Hematopoietic multipotent progenitor cell treated with erythropoietin and hydrocortisone succinate and interleukin-3 and kit ligand, for 8 days (in vitro differentiated cells): Measurements from ENCODE around the gene LIME1.
A peak's percentile ranks its signal among the peaks of the same experiment; 100 is the strongest.

Experiments used
- DNase-seq: peaks from one replicate; pipeline ENCODE4 v3.0.0-alpha.2; 2015

Gene LIME1

DNA sequence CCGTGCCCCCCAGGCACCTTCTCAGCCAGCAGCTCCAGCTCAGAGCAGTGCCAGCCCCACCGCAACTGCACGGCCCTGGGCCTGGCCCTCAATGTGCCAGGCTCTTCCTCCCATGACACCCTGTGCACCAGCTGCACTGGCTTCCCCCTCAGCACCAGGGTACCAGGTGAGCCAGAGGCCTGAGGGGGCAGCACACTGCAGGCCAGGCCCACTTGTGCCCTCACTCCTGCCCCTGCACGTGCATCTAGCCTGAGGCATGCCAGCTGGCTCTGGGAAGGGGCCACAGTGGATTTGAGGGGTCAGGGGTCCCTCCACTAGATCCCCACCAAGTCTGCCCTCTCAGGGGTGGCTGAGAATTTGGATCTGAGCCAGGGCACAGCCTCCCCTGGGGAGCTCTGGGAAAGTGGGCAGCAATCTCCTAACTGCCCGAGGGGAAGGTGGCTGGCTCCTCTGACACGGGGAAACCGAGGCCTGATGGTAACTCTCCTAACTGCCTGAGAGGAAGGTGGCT is 39.1 kb upstream of the LIME1 start:
- no peak for DNase-seq

DNA sequence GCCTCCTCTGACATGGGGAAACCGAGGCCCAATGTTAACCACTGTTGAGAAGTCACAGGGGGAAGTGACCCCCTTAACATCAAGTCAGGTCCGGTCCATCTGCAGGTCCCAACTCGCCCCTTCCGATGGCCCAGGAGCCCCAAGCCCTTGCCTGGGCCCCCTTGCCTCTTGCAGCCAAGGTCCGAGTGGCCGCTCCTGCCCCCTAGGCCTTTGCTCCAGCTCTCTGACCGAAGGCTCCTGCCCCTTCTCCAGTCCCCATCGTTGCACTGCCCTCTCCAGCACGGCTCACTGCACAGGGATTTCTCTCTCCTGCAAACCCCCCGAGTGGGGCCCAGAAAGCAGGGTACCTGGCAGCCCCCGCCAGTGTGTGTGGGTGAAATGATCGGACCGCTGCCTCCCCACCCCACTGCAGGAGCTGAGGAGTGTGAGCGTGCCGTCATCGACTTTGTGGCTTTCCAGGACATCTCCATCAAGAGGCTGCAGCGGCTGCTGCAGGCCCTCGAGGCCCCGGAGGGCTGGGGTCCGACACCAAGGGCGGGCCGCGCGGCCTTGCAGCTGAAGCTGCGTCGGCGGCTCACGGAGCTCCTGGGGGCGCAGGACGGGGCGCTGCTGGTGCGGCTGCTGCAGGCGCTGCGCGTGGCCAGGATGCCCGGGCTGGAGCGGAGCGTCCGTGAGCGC is 38.5 kb upstream of the LIME1 start:
- no peak for DNase-seq

DNA sequence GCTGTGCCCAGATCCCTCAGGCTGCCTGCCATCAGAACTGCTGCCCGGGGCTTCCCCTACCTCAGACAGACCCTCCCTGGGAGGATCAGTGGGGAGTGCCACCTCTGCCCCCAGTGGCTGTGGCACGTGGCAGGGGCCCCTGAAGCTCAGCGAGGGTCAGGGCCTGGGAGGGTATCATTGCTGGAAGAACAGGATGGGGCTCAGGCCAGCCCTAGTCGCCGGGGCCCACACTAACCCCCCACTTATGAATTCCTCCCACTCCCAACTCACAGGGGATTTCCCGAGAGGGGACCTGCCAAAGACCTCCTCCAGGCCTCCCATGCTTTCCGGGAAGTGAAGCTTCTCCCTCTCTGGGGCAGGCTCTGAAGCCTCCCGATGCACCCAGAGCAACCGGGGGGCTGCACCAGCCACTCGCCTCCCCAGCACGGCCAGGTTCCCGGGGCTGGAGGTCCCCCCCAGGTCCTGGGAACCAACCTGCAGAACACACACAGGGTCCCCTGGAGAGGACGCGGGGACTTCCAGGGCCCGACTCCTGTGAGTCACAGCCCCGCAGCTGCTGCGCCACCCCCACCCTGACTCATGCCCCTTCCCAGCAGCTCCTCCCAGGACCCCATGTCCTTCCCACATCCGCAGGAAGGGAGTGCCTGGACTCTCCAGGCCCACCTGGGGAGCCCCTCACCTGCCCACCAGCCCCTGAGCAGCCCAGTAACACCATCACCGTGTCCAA is 37.6 kb upstream of the LIME1 start:
- DNase-seq = no peak

DNA sequence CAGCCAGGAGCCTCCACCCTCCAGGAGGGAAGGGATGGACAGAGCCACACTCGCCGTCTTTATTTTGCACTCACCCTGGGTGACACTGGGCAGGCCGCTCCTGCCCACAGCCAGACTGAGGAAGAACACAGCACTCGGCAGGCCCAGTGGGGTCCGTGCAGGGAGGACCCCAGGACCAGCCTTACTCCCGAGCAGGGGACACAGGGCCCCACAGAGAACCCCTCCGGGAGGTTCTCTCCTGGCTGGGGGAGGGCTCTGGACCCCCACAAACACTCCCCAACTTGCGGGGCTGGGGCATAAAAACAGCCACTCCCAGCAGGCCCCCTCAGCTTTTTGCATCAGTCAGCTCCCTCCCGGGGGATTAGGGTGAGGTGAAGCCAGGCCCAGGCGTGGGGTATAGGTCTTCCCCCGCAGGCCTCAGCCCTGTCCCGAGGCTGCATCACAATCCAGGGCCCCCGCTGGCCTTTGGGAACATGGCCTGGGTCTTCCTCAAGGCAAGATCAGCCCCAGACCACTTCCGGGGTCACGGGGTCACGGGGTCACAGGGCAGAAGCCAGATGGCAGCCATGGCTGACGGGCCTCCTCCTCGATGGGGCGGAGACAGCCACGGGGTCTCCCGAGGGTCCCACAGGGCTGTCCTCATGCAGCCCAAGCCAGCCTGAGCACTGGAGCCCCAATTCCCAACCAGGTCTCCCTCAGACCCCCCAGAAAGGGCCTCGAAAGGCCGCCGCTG is 36.8 kb upstream of the LIME1 start:
- DNase-seq = no peak

DNA sequence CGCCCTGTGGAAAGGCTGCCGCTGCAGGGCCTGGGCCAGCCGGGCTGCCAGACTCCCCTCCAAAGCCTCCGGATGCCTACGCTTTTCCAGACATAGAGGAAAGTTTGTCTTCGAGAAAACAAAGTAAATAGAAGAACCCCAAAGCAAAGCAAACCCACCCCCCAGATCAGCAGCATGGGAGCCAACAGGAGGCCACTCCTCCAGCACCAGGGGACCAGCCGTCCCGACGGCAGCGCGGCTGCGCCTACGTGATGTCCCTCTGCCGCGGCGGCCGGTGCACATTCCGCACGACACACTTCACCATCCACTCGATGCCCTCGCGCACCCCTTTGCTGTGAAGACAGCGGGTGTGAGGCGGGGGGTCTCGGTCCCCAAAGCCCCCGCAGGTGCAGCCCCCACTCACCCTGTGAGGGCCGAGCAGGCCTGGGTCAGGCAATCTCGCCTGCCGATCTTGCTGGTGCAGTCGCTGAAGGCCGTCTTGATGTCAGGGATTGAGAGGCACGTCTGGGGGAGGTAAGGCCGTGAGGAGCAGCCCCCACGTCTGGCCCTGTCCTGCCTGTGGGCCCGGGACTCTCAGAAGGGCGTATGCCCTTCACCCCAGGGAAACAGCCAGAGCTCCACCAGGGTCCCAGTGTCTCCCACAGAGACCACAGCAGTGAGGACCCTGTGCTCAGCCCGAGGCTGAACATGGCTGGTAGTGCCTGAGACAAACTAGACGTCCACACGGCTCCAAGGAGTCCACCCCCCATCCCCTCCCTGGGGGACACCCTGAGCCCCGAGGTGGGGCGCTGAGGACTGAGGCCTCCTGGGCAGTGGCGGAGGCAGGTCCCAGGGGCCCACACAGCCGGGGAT is 36.0 kb upstream of the LIME1 start:
- DNase-seq = no peak

DNA sequence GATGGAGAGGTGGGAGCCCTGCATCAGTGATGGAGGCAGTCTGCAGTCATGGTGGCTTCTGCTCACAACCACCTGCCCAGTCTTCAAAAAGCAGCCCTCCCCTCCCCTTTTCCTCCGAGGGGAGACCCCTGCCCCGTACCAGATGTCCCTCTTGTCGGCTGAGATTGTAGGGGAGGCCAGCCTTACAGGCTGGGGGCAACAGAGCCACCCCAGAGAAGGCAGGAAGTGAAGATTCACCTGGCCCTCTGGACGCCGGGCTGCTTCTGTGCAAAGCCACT is 35.5 kb upstream of the LIME1 start:
- no peak for DNase-seq

DNA sequence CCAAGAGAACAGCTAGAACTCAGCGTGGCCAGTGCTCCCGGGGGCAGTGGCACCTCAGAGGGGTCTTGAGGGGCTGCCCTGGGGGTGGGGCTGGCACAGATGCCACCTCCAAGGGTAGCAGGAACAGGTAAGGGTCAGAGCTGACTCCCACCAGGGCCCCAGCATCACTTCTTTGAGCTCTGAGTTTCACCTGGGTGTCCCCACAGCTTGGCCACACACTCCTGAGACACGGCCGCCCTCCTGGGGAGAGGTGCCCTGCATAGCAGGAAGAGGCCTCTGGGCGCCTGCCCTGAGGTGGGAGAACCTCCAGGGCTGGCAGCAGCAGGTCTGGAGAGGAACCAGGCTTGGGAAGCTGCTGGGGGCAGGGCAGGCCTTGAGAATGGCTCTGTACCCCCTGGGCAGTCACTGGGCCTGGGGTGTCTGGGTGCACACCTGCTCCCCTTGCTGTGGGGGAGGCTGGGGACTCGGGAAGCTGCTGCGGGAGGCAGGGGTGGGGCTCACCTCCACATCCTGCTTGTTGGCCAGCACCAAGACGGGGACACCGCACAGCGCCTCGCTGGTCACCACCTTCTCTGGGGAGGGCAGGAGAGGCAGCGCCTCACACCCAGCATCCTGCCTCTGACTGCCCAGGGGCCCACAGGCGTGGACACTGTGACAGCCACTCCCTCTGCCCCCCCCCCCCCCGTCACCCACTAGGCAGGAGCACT is 35.0 kb upstream of the LIME1 start:
- DNase-seq = no peak

DNA sequence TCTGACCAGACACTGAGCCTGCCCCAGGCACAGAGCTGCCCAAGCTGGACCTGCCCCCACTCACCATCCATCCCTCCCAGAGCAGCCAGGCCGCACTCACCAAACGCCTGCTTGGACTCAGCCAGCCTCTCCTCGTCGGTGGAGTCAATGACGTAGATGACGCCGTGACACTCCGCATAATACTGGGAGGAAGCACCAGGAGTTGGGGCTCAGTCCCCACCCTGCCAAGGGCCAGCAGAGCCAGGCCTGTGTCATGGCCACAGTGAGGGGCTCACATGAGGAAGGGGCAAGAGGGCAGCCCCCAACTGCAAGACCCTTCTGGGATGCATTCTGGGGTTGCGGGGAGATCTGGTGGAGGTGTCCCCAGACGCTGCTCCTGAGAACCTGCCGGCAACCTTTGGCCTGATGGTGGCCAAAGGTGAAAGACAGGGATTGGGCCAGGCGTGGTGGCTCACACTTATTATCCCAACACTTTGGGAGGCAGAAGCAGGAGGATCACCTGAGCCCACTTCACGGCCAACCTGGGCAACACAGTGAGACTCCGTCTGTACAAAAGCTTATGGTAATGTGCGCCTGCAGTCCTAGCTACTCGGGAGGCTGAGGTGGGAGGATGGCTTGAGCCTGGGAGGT is 34.3 kb upstream of the LIME1 start:
- DNase-seq = no peak

DNA sequence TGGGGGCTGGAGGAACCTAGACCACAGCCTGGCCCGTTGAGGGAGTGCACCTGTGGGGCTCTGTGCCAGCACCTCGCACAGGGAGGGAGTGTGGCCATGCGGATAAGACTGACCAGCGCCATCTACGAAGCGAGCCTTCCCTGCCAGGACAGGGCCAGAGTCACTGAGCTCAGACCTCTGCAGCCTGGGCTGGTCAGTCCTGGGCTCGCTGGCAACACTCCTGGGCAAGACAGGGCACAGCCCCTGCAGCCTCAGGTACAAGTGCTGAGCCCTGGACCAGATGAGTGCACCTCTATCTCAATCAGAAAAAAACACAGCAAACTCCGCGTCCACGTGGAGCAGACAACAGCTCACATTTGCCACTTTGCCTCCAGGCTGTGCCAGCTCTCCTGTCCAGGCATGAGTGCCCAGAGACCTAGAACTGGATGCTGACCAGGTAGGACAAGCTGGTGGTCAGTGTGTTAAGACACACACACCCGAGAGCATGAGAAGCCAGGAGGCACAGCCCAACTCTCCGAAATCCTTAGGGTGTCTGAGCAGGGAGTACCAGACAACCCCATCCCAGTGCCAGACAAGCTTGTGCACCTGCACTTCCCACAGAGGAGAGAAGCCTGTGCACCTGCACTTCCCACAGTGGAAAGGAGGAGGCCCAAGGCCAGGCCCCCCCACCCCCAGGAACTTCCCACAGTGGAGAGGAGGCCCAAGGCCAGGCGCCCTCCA is 33.6 kb upstream of the LIME1 start:
- DNase-seq = no peak

DNA sequence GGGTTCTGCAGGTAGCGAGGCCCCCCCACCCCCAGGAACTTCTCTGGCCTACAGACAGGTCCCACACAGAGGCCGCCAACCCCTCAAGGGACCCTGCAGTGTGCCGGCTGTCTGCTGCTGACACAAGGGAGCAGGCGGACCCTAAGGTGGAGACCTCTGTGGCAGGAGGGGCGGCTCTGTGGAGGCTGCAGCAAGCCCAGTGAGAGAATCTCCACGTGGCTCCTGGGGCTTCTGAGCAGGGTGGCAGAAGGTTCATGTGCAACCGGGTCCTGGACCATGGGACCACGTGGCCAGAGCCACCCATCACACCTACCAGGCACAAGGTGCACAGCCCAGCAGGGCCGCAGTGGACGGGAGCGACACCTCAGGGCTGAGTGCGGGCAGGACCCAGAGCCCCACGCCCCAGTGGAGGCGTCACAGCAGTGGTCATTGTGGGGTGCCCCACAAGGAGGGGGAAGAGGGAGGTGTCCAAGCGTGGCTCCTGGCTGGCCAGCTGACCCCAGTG is 32.9 kb upstream of the LIME1 start:
- no peak for DNase-seq

DNA sequence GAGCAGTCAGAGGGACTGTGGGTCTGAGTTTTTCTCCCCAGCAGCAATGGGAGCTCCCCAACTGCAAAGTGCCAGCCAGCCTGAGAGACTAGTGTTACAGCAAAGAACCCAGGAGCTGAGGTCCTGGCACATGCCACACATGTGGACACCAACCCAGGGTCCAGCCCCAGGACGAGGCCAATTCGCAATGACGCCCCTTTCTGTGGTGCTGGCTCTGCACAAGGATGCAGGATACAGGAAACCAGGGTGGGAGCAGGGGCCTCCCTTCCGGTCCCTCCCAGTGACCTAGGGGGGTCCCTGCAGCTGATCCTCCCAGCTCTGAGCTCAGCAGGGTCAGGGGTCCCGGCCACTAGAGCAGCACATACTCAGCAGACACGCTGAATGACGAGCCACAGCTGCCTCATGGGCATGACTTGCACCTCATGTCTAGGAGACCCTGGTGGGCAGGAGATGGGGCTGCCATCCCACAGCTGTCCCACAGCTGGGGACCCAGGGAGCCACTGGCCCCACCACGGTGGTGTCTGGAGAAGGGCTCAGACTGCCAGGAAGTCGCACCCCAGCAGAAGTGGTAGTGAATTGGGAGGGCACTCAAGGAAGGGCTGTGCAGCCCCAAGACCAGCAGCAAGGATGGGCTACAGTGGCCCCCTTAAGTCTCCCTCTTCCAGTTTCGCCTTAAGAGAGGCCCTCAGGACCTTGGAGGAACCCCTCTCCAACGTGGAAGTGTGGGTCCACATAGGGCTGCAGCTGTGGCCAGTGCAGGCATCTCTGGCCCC is 32.3 kb upstream of the LIME1 start:
- DNase-seq = no peak

DNA sequence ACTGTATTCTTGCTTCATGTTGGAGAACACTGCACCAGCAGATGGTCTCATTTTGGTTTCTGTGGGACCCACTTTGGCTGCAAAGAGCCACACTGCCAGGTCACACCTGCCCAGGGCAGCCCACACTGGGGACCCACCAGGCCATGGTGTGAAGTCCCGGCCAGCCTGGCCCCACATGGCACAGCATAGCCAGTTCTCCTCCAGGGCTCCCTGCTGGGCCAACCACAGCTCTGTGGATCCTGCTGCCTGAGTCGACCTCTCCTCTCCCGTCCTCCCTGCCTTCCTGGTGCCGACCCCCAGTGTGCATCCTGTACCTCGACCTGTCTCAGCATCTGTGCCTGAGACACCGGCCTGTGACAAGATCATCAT is 31.7 kb upstream of the LIME1 start:
- no peak for DNase-seq

DNA sequence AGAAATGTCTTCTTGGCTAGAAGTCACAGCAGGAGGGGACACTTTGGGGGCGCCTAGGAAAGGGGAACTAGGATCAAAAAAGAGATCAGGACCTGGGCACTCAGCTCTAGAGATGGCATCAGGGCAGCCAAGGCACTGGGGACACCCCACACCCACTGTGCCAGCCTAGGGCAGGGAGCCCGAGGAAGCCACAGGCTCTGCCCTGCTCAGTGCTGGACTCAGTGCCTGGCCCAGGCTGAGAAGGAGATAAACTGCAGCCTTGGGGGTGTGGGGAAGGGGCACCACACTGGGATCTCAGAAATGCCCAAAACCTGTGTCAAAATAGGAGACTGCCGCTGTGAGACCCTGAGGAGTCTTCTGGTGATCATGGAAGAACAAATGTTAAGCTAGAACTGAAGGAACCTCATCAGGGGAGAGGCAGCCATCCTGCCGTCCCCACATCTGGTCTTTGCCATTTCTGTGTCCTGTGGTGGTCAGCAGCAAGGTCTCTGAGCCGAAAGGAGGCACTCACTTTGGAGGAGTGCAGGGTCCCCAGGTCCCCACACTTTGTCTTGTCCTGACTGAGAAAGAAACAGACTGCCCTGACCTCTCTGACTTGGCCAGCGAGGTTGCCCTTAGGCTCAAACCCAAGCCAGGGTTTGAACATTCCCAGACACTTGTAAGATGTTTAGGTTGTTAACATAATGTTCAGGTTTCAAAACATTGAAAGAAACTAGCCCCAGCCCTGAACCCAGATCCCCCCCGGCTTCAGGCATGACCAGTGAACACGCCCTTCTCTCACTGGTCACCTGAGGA is 31.0 kb upstream of the LIME1 start:
- no peak for DNase-seq

DNA sequence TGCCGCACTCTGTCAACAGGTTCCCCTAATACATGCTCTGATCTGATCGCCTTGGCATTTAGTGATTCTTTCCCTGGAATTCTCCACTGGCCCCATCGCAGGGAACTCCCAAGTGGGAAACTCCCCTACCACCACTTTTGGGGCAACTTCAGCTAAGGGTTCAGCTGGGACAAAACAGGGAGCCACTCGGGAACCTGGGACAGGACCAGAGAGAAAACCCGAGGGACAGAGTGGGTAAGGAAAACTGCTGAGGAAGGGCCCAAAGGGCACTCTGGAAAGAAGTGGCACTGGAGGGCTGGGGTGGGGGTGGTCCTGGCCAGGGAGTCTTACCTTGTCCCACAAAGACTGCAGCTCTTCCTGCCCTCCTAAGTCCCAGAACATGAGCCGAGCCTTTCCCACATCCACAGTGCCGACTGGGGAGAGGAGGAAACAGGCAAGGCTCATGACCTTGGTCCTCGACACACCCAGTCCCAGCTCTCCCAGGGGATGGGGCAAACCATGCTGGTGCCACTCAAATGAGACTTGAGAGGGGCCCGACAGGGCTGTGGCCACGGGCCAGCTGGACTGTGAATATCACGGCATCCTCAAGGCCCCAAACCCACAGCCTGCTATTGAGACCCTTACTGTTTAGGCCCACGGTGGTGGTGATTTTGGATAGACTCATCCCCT is 30.3 kb upstream of the LIME1 start:
- no peak for DNase-seq

DNA sequence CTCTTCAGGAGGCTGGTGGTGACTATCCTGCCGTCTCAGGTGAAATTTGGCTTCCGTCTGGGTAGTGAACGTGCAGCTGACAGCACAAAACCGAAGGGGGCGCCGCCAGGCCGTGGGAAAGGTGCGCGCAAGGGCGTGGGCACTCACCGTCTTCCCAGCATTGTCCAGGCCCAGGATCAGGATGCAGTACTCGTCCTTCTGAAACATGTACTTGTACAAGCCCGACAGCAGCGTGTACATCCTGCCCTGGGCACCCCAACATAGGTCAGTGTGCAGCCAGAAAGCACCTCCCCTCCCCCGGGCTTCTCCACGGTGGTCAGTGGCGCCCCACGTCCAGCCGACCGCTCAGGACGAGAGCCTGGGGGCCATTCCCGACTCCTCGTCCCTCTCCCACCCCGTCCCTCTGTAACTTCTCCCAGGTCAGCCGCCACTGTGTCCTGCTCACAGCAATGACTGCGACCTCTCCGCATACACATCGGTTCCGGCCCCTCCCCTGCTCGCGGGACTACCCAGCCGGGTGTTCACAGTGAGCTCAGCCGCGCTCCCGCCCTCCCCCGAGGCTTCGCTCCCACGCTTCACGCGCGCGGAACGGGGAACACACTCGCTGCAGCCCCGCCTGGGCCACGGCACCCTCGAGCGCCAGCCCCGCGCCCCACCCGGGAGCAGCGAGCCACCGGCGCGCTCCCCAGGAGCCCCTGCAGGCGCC is 29.5 kb upstream of the LIME1 start:
- DNase-seq = peak; percentile 56

DNA sequence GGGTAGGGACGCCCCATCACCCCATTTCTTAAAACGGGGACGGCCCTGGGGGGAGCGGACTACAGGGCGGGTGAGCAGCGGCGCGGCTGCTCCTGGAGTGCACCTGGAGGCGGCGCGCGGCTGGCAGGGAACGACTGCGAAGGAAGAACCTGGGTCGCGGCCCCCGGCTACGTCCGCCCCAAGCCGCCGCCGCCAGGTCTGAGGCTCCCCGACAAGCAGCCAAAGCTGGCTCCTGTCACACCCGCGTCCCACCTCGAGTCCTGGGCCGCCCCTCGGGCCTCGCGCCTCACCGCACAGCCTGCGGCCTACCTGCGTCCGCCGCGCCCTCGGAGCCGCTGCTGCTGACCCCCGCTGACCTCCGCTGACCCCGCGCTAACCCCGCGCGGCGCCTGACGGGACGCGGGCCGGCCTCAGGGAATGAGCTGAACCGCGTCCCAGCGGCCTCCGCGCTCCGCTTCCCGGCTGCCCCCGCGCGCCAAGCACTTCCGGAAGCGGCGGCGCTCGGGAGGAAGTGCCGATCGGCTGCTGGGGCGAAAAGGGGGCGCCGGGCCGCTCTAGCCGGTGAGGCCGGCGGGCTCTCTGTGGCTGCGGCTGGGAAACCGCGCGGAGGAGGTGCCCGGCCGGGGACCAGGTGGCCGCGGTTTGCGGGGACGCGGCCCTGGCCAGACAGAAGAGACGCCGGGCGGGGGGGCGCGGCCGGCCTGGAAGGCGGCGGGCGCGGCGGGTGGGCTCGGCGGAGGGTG is 28.7 kb upstream of the LIME1 start, which contains the start of the genes ARFRP1 and ZGPAT:
TSS of gene ARFRP1 (minus strand) at position 419 of the 743 bp plus-strand sequence. CDS start 885 bp downstream, outside the sequence.
TSS of gene ZGPAT (plus strand) at position 482 of the 743 bp plus-strand sequence. CDS start 542 bp downstream, outside the sequence.
- DNase-seq = peak; percentile 85
